Neural progenitor cell (in vitro differentiated cells): ENCODE measurements around the gene CROCC2. TPM values are rescaled to one million over a fixed set of nuclear protein-coding genes. Genes with fewer than 3 reads are reported as not detected.

Source experiments
- DNase-seq: peaks from one replicate; pipeline ENCODE4 v3.0.0-alpha.2; 2016; ENCODE audit warnings: low spot score
- H2AFZ ChIP-seq: fragments of 200-600 bp; sonication (generic); replicated peaks from 2 replicates; pipeline ENCODE4 v1.6.1; 2016; ENCODE audit warnings: antibody characterized with exemption
- H3F3A ChIP-seq: fragments of 200-600 bp; sonication (generic); 2 replicates; pipeline ENCODE4 v1.6.1; 2016; ENCODE audit warnings: antibody characterized with exemption, low read depth
- H3K27ac ChIP-seq: fragments of 200-600 bp; sonication (generic); 2 replicates; pipeline ENCODE4 v1.5.1; 2016; ENCODE audit warnings: mild to moderate bottlenecking
- H3K27me3 ChIP-seq: fragments of 200-600 bp; sonication (generic); 2 replicates; pipeline ENCODE4 v1.6.1; 2016; ENCODE audit warnings: mild to moderate bottlenecking, moderate library complexity
- H3K36me3 ChIP-seq: fragments of 200-600 bp; sonication (generic); 2 replicates; pipeline ENCODE4 v1.5.1; 2016
- H3K4me1 ChIP-seq: fragments of 200-600 bp; sonication (generic); 2 replicates; pipeline ENCODE4 v1.6.1; 2016; ENCODE audit warnings: mixed run types
- H3K4me2 ChIP-seq: fragments of 200-600 bp; sonication (generic); 2 replicates; pipeline ENCODE4 v1.6.1; 2016
- H3K4me3 ChIP-seq: fragments of 200-600 bp; sonication (generic); 2 replicates; pipeline ENCODE4 v1.5.1; 2016
- H3K79me2 ChIP-seq: fragments of 200-600 bp; sonication (generic); 2 replicates; pipeline ENCODE4 v1.6.1; 2016; ENCODE audit warnings: low read depth
- H3K9ac ChIP-seq: fragments of 200-600 bp; sonication (generic); 2 replicates; pipeline ENCODE4 v1.6.1; 2016
- H3K9me3 ChIP-seq: fragments of 200-600 bp; sonication (generic); 2 replicates; pipeline ENCODE4 v1.5.1; 2016; ENCODE audit warnings: low read depth
- H4K20me1 ChIP-seq: fragments of 200-600 bp; sonication (generic); 2 replicates; pipeline ENCODE4 v1.6.1; 2016; ENCODE audit warnings: low read depth
- H3K27ac Mint-ChIP-seq: 3 replicates; pipeline ENCODE4 v1.8.0; 2021; ENCODE audit warnings: mixed read lengths
- H3K27me3 Mint-ChIP-seq: 2 replicates; pipeline ENCODE4 v1.8.0; 2022; ENCODE audit warnings: low read depth, mild to moderate bottlenecking, inconsistent platforms, moderate library complexity, mixed read lengths; ENCODE audit not compliant: insufficient read depth
- H3K36me3 Mint-ChIP-seq: 3 replicates; pipeline ENCODE4 v1.8.0; 2021; ENCODE audit warnings: mixed read lengths
- H3K4me1 Mint-ChIP-seq: 3 replicates; pipeline ENCODE4 v1.8.0; 2021; ENCODE audit warnings: mixed read lengths
- H3K4me3 Mint-ChIP-seq: 3 replicates; pipeline ENCODE4 v1.8.0; 2021; ENCODE audit warnings: mild to moderate bottlenecking, moderate library complexity, mixed read lengths
- H3K9me3 Mint-ChIP-seq: 3 replicates; pipeline ENCODE4 v1.8.0; 2020; ENCODE audit warnings: mixed read lengths
- EZH2 ChIP-seq: fragments of 200-600 bp; sonication (generic); IDR thresholded peaks from 2 replicates; pipeline ENCODE4 v1.6.1; 2017; ENCODE audit warnings: antibody characterized with exemption, mild to moderate bottlenecking, moderate library complexity
- EZH2phosphoT487 ChIP-seq: fragments of 200-600 bp; sonication (generic); IDR thresholded peaks from 2 replicates; pipeline ENCODE4 v1.6.1; 2017; ENCODE audit warnings: antibody characterized with exemption
- total RNA-seq: library from RNA; depleted of rRNA; stranded (reverse); fragments of >200 nt; gene quantifications from 2 replicates; pipeline ENCODE4 v1.2.3, GENCODE V29; 2015; ENCODE audit warnings: low replicate concordance
- TF ChIP-seq, protein P1 (sequence below): fragments of 200-600 bp; sonication (generic); IDR thresholded peaks from 2 replicates; pipeline ENCODE4 v1.5.1; 2017; ENCODE audit warnings: antibody characterized with exemption, mild to moderate bottlenecking

CROCC2 gene
- total RNA-seq, 1 donor from 2014 or later: not detected

GRCh38 chr2:241037498-241037897 is 131.4 kb downstream of the CROCC2 start:
- Mint-ChIP-seq H3K4me3 (no peak overlapping the region), H3K4me1 (peaks cover 4% of the 10 kb centered on the region), H3K27ac (no peak overlapping the region), H3K27me3 (peaks cover 46% of the 10 kb centered on the region), H3K36me3 (no peaks in the 10 kb centered on the region), H3K9me3 (no peaks in the 10 kb centered on the region)
- H3K27me3 ChIP-seq: peaks cover 48% of the 10 kb centered on the region
- H3K9ac ChIP-seq: no peak overlapping the region
- H3K4me3 ChIP-seq: no peak overlapping the region
- peaks cover 14% of the 10 kb centered on the region for H3K4me1 ChIP-seq
- TF ChIP-seq EZH2: no peak
- TF ChIP-seq, protein P1, sequence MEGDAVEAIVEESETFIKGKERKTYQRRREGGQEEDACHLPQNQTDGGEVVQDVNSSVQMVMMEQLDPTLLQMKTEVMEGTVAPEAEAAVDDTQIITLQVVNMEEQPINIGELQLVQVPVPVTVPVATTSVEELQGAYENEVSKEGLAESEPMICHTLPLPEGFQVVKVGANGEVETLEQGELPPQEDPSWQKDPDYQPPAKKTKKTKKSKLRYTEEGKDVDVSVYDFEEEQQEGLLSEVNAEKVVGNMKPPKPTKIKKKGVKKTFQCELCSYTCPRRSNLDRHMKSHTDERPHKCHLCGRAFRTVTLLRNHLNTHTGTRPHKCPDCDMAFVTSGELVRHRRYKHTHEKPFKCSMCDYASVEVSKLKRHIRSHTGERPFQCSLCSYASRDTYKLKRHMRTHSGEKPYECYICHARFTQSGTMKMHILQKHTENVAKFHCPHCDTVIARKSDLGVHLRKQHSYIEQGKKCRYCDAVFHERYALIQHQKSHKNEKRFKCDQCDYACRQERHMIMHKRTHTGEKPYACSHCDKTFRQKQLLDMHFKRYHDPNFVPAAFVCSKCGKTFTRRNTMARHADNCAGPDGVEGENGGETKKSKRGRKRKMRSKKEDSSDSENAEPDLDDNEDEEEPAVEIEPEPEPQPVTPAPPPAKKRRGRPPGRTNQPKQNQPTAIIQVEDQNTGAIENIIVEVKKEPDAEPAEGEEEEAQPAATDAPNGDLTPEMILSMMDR: no peak
- no peak for TF ChIP-seq EZH2phosphoT487
- no peaks in the 10 kb centered on the region for H3K79me2 ChIP-seq
- no peaks in the 10 kb centered on the region for H4K20me1 ChIP-seq
- H3K27ac ChIP-seq: no peak overlapping the region
- H3K9me3 ChIP-seq: no peaks in the 10 kb centered on the region
- H3F3A ChIP-seq: no peaks in the 10 kb centered on the region
- no peak for DNase-seq
- no peak overlapping the region for H3K4me2 ChIP-seq
- H2AFZ ChIP-seq: no peak overlapping the region
- no peaks in the 10 kb centered on the region for H3K36me3 ChIP-seq

- peaks cover 14% of the 10 kb centered on the region for H3K4me1 ChIP-seq
- TF ChIP-seq, protein P1: no peak
- TF ChIP-seq EZH2phosphoT487 (no peak), EZH2 (no peak)
- no peak overlapping the region for H3K4me2 ChIP-seq
- no peak overlapping the region for H3K4me3 ChIP-seq
- no peak overlapping the region for H3K9ac ChIP-seq
- peak overlapping the region; percentile 27 for H3K4me3 Mint-ChIP-seq
- H3F3A ChIP-seq: no peaks in the 10 kb centered on the region
- H3K27ac ChIP-seq: no peak overlapping the region
- H3K27me3 Mint-ChIP-seq: peaks cover 43% of the 10 kb centered on the region
- H3K79me2 ChIP-seq: no peaks in the 10 kb centered on the region
- H2AFZ ChIP-seq: no peak overlapping the region
- no peaks in the 10 kb centered on the region for H3K36me3 ChIP-seq
- H4K20me1 ChIP-seq: no peaks in the 10 kb centered on the region
- peaks cover 56% of the 10 kb centered on the region for H3K27me3 ChIP-seq
- H3K27ac Mint-ChIP-seq: no peak overlapping the region
- H3K36me3 Mint-ChIP-seq: no peaks in the 10 kb centered on the region
- H3K4me1 Mint-ChIP-seq: peaks cover 4% of the 10 kb centered on the region
- no peaks in the 10 kb centered on the region for H3K9me3 ChIP-seq
- H3K9me3 Mint-ChIP-seq: no peaks in the 10 kb centered on the region
- DNase-seq: no peak
Observed at GRCh38 chr2:241038374-241039180, 132.4 kb downstream of the CROCC2 start.

GRCh38 chr2:241039416-241039815 is 133.3 kb downstream of the CROCC2 start:
- no peak for DNase-seq
- Histone ChIP-seq H3K79me2 (no peaks in the 10 kb centered on the region), H4K20me1 (no peaks in the 10 kb centered on the region), H3K4me1 (peaks cover 14% of the 10 kb centered on the region), H3K4me2 (no peak overlapping the region), H3K27ac (no peak overlapping the region), H3K36me3 (no peaks in the 10 kb centered on the region), H3K4me3 (no peak overlapping the region), H2AFZ (no peak overlapping the region), H3F3A (no peaks in the 10 kb centered on the region), H3K27me3 (peaks cover 59% of the 10 kb centered on the region), H3K9me3 (no peaks in the 10 kb centered on the region), H3K9ac (no peak overlapping the region)
- TF ChIP-seq EZH2phosphoT487: no peak
- Mint-ChIP-seq H3K27me3 (peaks cover 40% of the 10 kb centered on the region), H3K4me1 (peaks cover 4% of the 10 kb centered on the region), H3K4me3 (no peak overlapping the region), H3K36me3 (no peaks in the 10 kb centered on the region), H3K27ac (no peak overlapping the region), H3K9me3 (no peaks in the 10 kb centered on the region)
